Activated naive CD8-positive, alpha-beta T cell treated with anti-CD3 and anti-CD28 coated beads, Interleukin-2, amount 50 U/mL, for 24 hours (primary cell): Measurements from ENCODE around the gene KCTD18.

ENCODE experiments used
- ATAC-seq: fragments of 150-1000 bp; cut with Tn5 transposase; one replicate; pipeline ENCODE4 v1.10.0; 2021
- DNase-seq: peaks from one replicate; pipeline ENCODE4 v3.0.0; 2021
- H3K27ac Mint-ChIP-seq: one replicate; pipeline ENCODE4 v1.8.0; 2021; ENCODE audit warnings: mild to moderate bottlenecking, mixed read lengths
- H3K27me3 Mint-ChIP-seq: one replicate; pipeline ENCODE4 v1.8.0; 2021; ENCODE audit warnings: mixed read lengths
- H3K36me3 Mint-ChIP-seq: one replicate; pipeline ENCODE4 v1.8.0; 2021; ENCODE audit warnings: low read depth, mixed read lengths
- H3K4me1 Mint-ChIP-seq: one replicate; pipeline ENCODE4 v1.8.0; 2021; ENCODE audit warnings: mixed read lengths
- H3K4me3 Mint-ChIP-seq: one replicate; pipeline ENCODE4 v1.8.0; 2021; ENCODE audit warnings: mild to moderate bottlenecking, moderate library complexity, mixed read lengths
- H3K9me3 Mint-ChIP-seq: one replicate; pipeline ENCODE4 v1.8.0; 2021; ENCODE audit warnings: mixed read lengths

Gene KCTD18

DNA sequence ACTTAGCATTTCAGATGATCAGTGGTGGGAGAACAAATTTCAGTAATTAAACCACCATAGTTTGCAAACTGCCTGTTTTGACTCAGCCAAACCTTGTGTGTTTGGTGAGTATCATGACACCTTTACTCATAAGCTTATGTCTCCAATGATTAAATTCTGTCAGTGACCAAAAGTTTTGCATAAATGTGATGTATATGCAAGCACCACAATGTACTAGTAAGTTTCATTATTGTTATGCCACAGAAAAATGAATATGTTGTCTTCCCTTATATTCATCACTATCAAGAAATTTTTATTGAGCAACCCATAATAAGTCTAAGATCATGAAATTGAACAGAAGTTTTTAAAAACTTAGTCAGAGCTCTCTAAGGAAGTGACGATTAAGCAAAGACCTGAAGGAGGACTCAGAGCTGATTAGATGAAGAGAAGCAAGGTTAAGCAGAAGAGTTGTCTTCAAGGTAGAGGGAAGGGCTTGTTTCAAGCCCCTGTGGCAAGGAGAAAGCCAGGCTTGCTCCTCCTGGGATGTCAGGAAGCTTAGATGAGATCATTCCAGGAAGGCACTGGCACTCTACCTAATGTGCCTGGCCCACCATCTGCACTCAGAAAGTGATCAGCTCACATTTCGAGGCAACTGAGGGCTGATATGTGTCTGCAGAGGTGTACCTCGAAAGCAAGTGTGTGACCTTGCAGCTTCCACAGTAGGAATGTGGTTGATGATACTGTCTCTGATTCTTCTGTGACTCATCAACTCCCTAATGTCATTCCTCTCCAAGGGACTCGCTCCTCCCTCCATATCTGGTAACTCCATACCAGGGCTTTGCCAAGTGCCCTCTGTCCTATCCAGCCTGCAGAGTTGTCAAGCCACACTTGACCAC, 54.7 kb downstream of the KCTD18 start:
- peaks cover 28% of the 10 kb centered on the region for H3K4me1 Mint-ChIP-seq
- no peaks in the 10 kb centered on the region for H3K27me3 Mint-ChIP-seq
- no peak overlapping the region for H3K27ac Mint-ChIP-seq
- no peaks in the 10 kb centered on the region for H3K9me3 Mint-ChIP-seq
- DNase-seq (no peak), ATAC-seq (peak; percentile 82)
- no peak overlapping the region for H3K4me3 Mint-ChIP-seq
- no peaks in the 10 kb centered on the region for H3K36me3 Mint-ChIP-seq

DNA sequence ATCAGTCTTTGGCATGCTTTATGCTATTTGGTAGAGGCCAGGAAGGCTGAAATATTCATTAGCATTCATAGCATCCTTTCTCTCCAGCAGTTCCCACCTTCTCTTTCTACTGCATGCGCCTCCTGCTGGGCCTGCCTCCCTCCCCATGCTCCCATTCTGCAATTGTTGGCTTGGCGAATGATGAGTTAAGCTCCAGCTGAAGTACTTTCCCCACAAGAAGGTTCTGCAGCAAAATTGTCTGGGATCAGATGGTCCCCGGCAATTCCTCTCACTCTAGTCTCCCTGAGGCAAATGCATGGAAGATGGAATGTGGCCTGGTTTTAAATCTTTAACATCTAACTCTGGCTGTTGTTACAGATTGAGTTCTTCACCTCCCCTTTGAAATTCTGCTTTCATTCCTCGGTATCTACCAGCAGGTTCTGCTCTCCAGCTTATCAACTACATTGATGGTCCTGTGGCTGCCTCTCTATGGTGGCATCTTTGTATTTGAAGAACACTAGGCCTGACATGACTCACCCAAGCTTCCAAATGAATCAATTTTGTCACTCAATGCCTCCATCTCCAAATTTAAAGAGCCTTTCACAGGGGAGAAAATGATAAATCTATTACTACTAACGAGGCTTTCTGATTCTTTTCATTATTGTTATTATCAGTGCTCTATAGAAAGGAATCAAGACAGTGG, 55.9 kb downstream of the KCTD18 start:
- peaks cover 32% of the 10 kb centered on the region for H3K4me1 Mint-ChIP-seq
- no peak for DNase-seq
- no peaks in the 10 kb centered on the region for H3K9me3 Mint-ChIP-seq
- H3K27me3 Mint-ChIP-seq = no peaks in the 10 kb centered on the region
- peak; percentile 26 for ATAC-seq
- no peak overlapping the region for H3K4me3 Mint-ChIP-seq
- H3K27ac Mint-ChIP-seq = peak overlapping the region; percentile 45
- no peaks in the 10 kb centered on the region for H3K36me3 Mint-ChIP-seq

DNA sequence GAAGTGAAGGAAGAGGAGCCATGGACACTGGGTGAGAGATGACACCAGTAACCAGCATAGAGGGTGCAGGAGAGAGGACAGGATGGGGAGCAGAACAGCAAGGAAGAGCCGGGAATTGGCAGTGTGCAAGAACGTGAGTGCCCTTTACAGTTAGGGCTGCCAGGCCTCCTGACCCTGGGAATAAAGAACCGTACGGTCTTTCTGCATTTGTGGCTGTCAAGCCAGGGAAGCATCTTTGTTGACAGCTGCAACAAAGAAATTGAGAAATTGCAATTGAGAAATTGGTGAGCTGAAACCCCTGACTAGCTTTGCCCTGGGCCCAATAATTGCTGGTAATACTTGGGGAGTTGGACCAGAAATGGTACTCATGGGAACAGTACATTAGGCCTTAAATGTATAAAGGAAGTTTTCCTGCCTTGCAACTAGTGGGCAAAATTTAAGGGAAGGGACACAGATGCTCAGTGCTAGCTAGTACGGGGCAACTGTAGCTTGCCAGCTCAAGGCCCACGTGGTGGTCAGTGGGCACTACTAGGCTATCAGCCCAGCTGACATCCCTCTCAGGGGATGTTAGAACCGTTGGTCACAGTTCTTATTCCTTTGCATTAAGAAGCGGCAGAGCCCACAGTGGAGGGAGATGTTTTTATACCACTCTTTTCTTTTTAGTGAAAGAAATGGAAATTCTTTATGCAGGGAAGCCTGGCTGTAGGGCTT, 56.6 kb downstream of the KCTD18 start:
- H3K9me3 Mint-ChIP-seq = no peaks in the 10 kb centered on the region
- no peak overlapping the region for H3K27ac Mint-ChIP-seq
- H3K36me3 Mint-ChIP-seq = no peaks in the 10 kb centered on the region
- H3K4me1 Mint-ChIP-seq = peaks cover 35% of the 10 kb centered on the region
- no peaks in the 10 kb centered on the region for H3K27me3 Mint-ChIP-seq
- H3K4me3 Mint-ChIP-seq = no peak overlapping the region
- DNase-seq (no peak), ATAC-seq (no peak)

DNA sequence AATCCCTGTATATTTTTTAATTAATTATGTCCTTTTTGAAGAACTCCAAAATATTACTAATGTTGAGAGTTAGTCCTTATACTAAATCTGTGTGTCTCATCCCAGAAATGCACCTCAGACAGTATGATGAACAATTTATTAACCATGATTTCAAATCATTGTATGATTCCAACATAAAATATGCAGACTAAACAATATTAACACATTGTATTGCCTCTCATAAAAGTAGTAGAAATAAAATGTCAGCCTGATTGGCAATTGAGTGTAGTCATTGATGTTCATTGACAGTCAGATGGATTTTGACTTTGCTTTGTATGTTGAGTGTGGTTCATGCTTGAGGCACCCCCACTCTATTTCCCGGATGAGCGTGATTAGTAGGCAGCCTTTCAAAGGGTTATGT, 57.5 kb downstream of the KCTD18 start:
- Mint-ChIP-seq H3K36me3 (no peaks in the 10 kb centered on the region), H3K9me3 (no peaks in the 10 kb centered on the region), H3K27ac (no peak overlapping the region), H3K4me1 (peaks cover 39% of the 10 kb centered on the region), H3K27me3 (no peaks in the 10 kb centered on the region), H3K4me3 (no peak overlapping the region)
- DNase-seq (no peak), ATAC-seq (no peak)

DNA sequence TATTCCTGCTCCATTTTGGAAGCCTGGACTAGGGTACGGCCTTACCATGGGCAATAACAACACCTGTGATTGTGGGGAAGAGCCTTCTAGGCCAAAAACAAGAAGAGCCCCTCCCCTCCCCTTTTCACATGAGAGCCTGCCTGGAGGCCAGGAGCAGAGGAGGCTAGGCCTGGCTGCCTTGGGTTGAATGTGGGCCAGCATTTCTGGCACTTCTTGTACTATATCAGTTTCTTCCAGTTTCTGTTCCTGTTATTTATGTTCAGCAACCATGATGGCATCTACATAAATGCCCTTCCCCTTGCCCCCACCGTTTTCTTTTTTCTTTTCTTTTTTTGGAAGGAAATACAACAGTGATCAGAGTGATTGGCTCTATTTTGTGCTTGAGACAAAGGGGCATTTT, 58.4 kb downstream of the KCTD18 start:
- no peaks in the 10 kb centered on the region for H3K36me3 Mint-ChIP-seq
- ATAC-seq = no peak

DNA sequence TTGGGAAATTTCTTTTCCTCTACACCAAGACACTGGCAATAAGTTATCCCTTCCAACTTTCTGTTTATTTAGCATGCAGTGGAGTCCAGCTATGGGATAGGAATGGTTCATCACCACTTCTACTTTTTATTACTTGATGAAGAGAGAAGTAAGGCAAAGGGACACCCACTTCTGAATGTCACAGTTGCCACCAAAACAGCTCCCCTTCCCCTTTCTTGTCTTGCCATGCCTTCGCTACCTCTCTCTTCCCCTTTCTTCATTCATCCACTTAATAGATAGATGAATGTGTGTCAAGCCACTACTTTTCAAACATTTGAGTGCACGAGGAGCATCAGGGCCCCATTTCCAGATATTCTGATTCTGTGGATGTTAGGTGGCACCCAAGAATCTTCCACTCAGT, 59.6 kb downstream of the KCTD18 start:
- Mint-ChIP-seq H3K27ac (no peak overlapping the region), H3K4me1 (peaks cover 39% of the 10 kb centered on the region), H3K27me3 (no peaks in the 10 kb centered on the region), H3K36me3 (no peaks in the 10 kb centered on the region), H3K9me3 (no peaks in the 10 kb centered on the region), H3K4me3 (no peak overlapping the region)
- no peak for DNase-seq
- no peak for ATAC-seq

More for the DNA sequence above, 58.4 kb downstream of the KCTD18 start:
- Mint-ChIP-seq H3K9me3 (no peaks in the 10 kb centered on the region), H3K27ac (no peak overlapping the region), H3K4me1 (peaks cover 46% of the 10 kb centered on the region), H3K27me3 (no peaks in the 10 kb centered on the region), H3K4me3 (no peak overlapping the region)
- DNase-seq = no peak

DNA sequence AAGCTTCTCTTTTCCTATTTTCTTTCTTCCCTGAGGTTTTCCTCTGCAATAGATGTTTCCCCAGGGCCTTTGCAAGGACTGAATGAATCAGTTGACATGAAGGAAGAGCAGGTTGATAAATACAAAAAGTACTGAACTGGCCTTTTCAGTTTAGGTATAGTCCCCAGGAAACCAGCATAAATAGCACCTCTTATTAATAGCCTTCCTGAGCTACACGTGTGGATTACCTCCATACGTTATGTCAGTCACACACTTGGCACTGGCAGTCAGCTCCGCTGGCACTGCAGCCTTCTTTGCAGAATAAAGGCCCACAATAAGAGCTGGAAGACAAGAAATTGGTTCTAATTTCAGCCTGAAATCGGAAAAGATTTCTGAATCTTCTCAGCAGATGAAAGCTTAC, 60.7 kb downstream of the KCTD18 start:
- Mint-ChIP-seq H3K9me3 (no peaks in the 10 kb centered on the region), H3K36me3 (no peaks in the 10 kb centered on the region), H3K4me1 (peaks cover 29% of the 10 kb centered on the region), H3K27me3 (no peaks in the 10 kb centered on the region), H3K4me3 (no peak overlapping the region), H3K27ac (no peak overlapping the region)
- no peak for ATAC-seq
- no peak for DNase-seq

DNA sequence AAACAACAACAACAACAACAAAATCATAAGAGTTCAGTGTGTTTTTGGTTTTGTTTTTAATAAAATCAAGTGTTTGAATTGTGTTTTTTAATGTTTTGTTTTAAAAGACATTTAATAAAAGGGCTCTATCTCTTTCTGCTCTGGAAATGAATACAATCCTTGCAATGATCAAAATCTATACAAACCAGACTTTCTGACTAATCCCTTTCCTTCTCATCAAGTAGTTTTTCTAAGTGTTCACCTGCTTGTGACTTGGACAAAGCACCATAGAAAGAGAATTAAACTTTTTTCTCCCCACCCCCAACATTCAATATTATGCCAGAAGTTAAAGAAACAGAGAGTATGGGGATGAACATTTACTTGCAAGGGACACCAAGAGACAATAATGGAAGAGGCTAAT, 61.4 kb downstream of the KCTD18 start:
- no peaks in the 10 kb centered on the region for H3K36me3 Mint-ChIP-seq
- DNase-seq (no peak), ATAC-seq (no peak)
- H3K9me3 Mint-ChIP-seq = no peaks in the 10 kb centered on the region
- peaks cover 27% of the 10 kb centered on the region for H3K4me1 Mint-ChIP-seq
- H3K27ac Mint-ChIP-seq = no peak overlapping the region
- no peaks in the 10 kb centered on the region for H3K27me3 Mint-ChIP-seq
- H3K4me3 Mint-ChIP-seq = no peak overlapping the region

DNA sequence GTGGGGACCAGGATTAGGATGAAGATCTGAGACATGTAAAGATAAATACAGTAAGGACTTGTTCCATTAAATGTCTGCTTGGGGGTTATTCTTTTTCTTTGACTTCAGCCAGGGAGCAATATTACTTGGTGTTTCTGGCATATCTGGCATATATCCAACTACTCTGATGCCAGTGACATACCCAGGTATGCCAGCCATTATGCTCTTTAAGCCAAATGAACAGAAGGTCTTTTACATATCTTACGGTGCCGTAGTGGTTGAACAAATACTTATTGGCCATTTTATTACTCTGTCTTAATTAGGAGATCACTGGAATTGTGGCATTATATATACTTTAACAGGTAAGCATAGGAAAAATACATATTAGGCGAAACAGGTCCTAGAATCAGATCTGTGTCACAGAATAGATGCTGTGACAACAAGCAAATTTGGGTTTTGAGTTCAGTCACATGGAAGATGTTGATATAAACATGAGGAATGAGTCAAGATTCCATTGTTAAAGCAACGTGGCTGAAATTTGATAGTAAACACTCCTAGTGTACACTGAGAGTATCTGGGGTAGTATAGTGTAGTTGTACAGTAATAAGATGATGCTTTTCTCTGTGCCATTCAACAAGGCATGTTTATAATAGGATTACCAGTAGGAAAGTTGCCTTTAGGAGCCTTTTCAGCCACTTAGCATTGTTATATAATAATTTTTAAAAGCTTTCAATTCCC, 62.6 kb downstream of the KCTD18 start:
- H3K36me3 Mint-ChIP-seq = no peaks in the 10 kb centered on the region
- peak overlapping the region; percentile 50 for H3K27ac Mint-ChIP-seq
- H3K9me3 Mint-ChIP-seq = no peaks in the 10 kb centered on the region
- peak; percentile 51 for ATAC-seq
- DNase-seq = no peak
- H3K4me3 Mint-ChIP-seq = peak overlapping the region; percentile 22
- peaks cover 27% of the 10 kb centered on the region for H3K4me1 Mint-ChIP-seq
- H3K27me3 Mint-ChIP-seq = no peaks in the 10 kb centered on the region

DNA sequence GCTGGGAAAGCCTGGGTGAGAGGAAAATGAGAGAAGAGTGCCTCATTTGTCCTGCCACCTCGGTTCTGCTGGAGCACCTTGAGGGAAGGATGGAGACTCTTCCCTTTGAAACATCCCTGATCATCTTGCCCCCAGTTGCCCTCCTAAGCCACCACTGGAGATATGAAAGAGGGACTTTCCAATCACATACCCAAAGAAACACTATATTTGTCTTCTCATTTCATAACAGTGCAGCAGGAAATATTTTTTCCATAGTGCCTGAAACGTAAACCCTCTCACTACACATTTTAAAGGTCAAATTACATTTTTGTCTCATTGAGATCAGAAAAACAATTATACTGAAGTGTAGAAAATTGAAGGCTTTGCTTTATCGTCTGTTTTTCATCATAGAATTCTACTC, 63.3 kb downstream of the KCTD18 start:
- DNase-seq = no peak
- H3K4me1 Mint-ChIP-seq = peaks cover 27% of the 10 kb centered on the region
- H3K27me3 Mint-ChIP-seq = no peaks in the 10 kb centered on the region
- no peaks in the 10 kb centered on the region for H3K9me3 Mint-ChIP-seq
- H3K36me3 Mint-ChIP-seq = no peaks in the 10 kb centered on the region
- H3K27ac Mint-ChIP-seq = peak overlapping the region; percentile 50
- H3K4me3 Mint-ChIP-seq = peak overlapping the region; percentile 22
- peak; percentile 55 for ATAC-seq

DNA sequence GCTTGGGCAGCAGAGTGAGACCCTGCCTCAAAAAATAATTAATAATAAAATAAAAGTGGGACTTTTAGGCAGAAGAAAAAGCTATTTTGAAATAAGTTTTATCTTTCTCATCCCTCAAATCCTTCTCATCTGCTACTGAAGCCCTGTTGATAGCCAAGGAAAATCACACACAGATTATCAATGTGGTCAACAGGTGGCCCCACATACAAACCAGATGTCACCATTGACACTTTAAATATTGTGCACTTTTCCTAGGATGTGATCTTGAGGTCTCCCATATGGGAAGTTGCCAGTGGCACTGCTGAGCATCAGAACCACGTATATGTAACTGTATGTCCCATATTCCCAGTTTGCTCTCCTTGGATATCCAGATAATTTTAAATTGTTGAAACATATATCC, 64.6 kb downstream of the KCTD18 start:
- Mint-ChIP-seq H3K27me3 (no peaks in the 10 kb centered on the region), H3K36me3 (no peaks in the 10 kb centered on the region), H3K4me1 (peaks cover 23% of the 10 kb centered on the region), H3K27ac (no peak overlapping the region), H3K9me3 (no peaks in the 10 kb centered on the region), H3K4me3 (no peak overlapping the region)
- DNase-seq = no peak
- no peak for ATAC-seq

DNA sequence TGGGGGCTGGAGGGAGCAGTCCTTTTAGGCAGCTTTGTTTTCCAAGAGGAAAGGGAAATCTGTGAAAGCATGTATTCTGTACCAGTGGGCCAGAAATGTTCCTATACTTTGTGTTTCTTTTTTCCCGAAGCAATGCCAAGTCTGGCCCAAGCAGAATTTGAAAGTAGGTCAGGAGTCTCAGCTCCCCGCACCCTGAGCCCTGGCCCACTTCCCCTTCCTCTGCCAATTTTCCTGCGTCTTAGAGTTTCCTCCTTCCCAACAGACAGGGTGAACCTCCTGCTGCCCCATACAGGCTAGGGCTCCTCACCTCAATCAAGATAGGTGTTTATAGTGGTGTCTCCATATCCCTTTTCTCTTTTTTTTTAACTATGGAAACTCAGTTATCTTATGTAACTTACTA, 65.3 kb downstream of the KCTD18 start:
- peaks cover 21% of the 10 kb centered on the region for H3K4me1 Mint-ChIP-seq
- no peak overlapping the region for H3K27ac Mint-ChIP-seq
- H3K36me3 Mint-ChIP-seq = no peaks in the 10 kb centered on the region

DNA sequence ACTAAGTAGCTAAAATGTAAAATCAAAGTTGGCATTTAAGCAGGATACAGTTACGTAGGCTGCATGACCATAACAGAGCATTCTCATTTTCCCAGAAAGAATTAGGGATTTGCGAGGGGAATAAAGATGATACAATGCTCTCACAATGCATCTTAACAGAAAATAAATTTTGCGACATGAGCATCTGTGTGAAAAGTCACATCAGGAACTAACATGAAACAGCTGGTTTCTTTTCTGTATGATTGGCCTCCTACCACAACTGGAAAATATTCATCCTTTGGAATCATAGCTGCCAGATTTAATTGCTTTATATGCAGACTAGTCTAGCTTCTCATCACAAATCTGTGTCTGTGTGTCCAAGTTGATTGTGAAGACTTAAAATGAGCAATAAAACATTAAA, 66.0 kb downstream of the KCTD18 start:
- H3K9me3 Mint-ChIP-seq = no peaks in the 10 kb centered on the region
- no peak overlapping the region for H3K27ac Mint-ChIP-seq
- no peak overlapping the region for H3K4me3 Mint-ChIP-seq
- peaks cover 17% of the 10 kb centered on the region for H3K4me1 Mint-ChIP-seq
- H3K27me3 Mint-ChIP-seq = no peaks in the 10 kb centered on the region
- ATAC-seq (no peak), DNase-seq (no peak)
- H3K36me3 Mint-ChIP-seq = no peaks in the 10 kb centered on the region

More for the DNA sequence above, 65.3 kb downstream of the KCTD18 start:
- no peak for ATAC-seq
- Mint-ChIP-seq H3K27me3 (no peaks in the 10 kb centered on the region), H3K9me3 (no peaks in the 10 kb centered on the region), H3K4me3 (no peak overlapping the region)
- DNase-seq = no peak

DNA sequence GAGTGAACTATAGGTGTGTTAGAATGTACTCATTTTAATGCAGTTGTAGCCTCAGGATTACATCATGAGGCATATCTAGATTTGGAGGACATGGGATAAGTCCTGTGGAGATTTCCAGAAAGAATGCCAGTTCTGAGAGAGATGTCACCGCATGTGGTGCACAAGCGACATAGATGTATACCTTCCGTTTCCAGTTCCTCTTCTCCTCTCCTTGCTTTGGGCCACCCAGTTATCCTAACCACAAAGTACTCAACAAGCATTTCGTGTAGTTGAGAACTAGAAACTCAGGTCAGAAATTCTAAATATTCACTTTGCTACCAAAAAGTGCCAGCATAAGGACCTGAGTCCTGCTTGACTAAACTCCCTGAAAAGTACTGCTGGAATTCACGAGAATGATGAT, 66.5 kb downstream of the KCTD18 start:
- no peaks in the 10 kb centered on the region for H3K9me3 Mint-ChIP-seq
- H3K36me3 Mint-ChIP-seq = no peaks in the 10 kb centered on the region
- ATAC-seq = no peak
- H3K4me3 Mint-ChIP-seq = no peak overlapping the region
- no peak overlapping the region for H3K27ac Mint-ChIP-seq
- H3K27me3 Mint-ChIP-seq = no peaks in the 10 kb centered on the region
- H3K4me1 Mint-ChIP-seq = peaks cover 15% of the 10 kb centered on the region
- no peak for DNase-seq
